GM12872 (cell line): Measurements from ENCODE around the gene SPC25.

Experiments used
- TF ChIP-seq, protein P1 (sequence below): IDR thresholded peaks from 3 replicates; pipeline ENCODE4 v1.5.1; 2011; ENCODE audit warnings: low read depth, mild to moderate bottlenecking, low read length, moderate library complexity; ENCODE audit not compliant: insufficient read depth

SPC25 gene

DNA sequence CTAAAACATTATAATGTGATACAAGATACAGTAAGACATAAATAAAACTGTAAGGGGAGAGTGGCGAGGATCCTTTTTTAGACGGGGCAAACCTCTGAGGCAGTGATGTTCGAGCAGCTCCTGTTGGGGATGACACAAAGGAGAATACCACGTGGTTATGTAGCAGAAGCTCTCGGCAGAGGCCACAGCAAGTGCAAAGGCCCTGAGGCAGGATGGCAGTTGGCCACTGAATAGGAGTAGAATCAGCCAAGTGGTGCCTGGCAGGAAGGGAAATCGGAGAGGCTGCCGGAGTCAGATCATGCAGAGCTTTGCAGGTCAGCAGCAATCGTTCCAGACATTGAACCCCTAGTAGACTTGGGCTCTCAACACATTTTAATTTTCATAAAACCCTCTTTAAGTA, 68.7 kb downstream of the SPC25 start:
- TF ChIP-seq, protein P1, sequence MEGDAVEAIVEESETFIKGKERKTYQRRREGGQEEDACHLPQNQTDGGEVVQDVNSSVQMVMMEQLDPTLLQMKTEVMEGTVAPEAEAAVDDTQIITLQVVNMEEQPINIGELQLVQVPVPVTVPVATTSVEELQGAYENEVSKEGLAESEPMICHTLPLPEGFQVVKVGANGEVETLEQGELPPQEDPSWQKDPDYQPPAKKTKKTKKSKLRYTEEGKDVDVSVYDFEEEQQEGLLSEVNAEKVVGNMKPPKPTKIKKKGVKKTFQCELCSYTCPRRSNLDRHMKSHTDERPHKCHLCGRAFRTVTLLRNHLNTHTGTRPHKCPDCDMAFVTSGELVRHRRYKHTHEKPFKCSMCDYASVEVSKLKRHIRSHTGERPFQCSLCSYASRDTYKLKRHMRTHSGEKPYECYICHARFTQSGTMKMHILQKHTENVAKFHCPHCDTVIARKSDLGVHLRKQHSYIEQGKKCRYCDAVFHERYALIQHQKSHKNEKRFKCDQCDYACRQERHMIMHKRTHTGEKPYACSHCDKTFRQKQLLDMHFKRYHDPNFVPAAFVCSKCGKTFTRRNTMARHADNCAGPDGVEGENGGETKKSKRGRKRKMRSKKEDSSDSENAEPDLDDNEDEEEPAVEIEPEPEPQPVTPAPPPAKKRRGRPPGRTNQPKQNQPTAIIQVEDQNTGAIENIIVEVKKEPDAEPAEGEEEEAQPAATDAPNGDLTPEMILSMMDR: no peak
